ENCODE measurements around the gene APOA5. TPM values are rescaled to one million over a fixed set of nuclear protein-coding genes. Genes with fewer than 3 reads are reported as not detected.

Gene APOA5, protein sequence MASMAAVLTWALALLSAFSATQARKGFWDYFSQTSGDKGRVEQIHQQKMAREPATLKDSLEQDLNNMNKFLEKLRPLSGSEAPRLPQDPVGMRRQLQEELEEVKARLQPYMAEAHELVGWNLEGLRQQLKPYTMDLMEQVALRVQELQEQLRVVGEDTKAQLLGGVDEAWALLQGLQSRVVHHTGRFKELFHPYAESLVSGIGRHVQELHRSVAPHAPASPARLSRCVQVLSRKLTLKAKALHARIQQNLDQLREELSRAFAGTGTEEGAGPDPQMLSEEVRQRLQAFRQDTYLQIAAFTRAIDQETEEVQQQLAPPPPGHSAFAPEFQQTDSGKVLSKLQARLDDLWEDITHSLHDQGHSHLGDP
- not detected for total RNA-seq (ENCODE audit: unreplicated experiment)
- long read RNA-seq, result 0 reads

DNA sequence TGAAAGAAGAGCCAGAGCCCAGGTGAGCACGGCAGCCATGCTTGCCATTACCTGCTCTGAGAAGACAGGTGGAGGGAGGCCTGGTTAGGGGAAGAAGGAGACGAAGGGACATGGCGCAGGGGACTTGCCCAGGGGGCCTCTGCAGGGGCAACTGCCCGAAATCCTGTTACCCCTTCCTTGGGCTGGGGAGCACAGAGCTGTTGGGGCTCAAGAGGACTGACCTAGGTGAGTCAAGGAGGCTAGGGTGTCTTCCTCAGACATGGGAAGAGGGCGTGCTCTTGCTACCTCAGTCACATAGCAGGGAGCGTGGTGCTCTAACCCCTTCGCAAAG, at the start of gene APOA5:
Gene APOA5 (minus strand): TSS at position 67 of the 331 bp plus-strand sequence. CDS start 19 bp downstream, at position 48.
- peaks cover 11% of the 10 kb centered on the region for H3K4me1 Mint-ChIP-seq (ENCODE audit: unreplicated experiment)
- TF ChIP-seq CTCF (IDR thresholded peaks at IDR 0.05; ENCODE audit: unreplicated experiment), result no peak
- no peaks in the 10 kb centered on the region for H3K9me3 Mint-ChIP-seq (ENCODE audit: unreplicated experiment)
- no peak within 1 kb of the TSS for H3K4me3 Mint-ChIP-seq (ENCODE audit: unreplicated experiment)
- no peak within 1 kb of the TSS for H3K27ac Mint-ChIP-seq (ENCODE audit: unreplicated experiment)
- no peaks in the 10 kb centered on the region for H3K36me3 Mint-ChIP-seq (ENCODE audit: low read depth, unreplicated experiment)
- peaks cover 8% of the 10 kb centered on the region for H3K27me3 Mint-ChIP-seq (ENCODE audit: unreplicated experiment)
- no peak for DNase-seq (ENCODE audit: low spot score)

DNA sequence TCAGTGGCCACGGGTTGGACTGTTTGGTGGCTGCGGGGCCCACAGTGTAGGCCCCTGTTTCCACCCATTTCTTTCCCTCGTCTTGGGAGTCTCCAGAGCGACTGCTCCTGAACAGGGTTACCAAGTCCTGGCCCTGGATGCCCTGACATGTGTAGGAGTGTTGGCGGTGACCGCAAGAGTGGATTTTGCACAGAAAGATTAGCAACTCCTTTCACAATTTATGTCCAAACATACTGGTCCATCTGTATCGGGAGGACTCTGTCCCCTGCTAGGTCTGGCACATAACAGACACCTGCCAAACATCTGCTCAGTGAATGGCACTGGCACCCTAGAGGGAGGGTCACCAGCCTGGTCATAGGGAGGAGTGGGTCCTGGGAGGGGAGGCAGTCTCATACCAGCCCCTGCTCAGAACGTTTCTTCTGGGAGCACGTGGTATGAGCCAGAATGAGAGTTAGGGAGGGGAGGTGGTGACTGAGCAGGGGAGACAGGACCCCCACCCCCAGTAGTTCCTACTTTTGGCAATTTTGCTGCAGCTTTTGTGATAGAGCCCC, 49.1 kb upstream of the APOA5 start:
- Mint-ChIP-seq H3K9me3 (ENCODE audit: unreplicated experiment) (no peaks in the 10 kb centered on the region), H3K27ac (ENCODE audit: unreplicated experiment) (no peak overlapping the region), H3K27me3 (ENCODE audit: unreplicated experiment) (peaks cover 2% of the 10 kb centered on the region), H3K4me1 (ENCODE audit: unreplicated experiment) (peaks cover 16% of the 10 kb centered on the region), H3K4me3 (ENCODE audit: unreplicated experiment) (no peak overlapping the region), H3K36me3 (ENCODE audit: low read depth, unreplicated experiment) (peaks cover 1% of the 10 kb centered on the region)
- no peak for TF ChIP-seq CTCF (IDR thresholded peaks at IDR 0.05; ENCODE audit: unreplicated experiment)
- no peak for DNase-seq (ENCODE audit: low spot score)

DNA sequence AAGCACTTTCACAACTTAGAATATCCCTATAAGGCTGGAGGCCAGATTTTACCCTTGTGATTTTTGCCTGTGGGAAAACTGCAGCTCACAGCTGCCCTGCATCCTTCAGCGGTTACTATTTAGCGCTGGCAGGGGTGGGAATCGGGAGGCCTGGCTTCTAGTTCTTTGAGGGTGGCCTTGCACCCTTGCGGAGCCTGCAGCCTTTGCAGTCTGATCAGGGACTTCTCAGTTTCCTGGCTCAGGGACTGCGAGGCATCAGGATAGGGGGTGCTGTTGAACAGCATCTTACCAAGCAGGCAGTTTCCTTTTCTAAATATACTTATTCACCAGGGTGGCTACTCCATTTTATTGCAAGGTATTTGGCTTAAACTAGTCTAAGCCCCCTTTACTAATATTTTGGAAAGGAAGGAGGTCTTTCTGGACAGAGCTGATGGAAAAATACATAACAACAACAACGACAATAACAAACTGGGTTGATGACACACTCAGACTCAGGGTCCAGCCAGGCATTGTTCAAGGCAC, 48.6 kb upstream of the APOA5 start:
- no peak overlapping the region for H3K27ac Mint-ChIP-seq (ENCODE audit: unreplicated experiment)
- H3K27me3 Mint-ChIP-seq (ENCODE audit: unreplicated experiment), result peaks cover 2% of the 10 kb centered on the region
- H3K4me1 Mint-ChIP-seq (ENCODE audit: unreplicated experiment), result peaks cover 16% of the 10 kb centered on the region
- H3K36me3 Mint-ChIP-seq (ENCODE audit: low read depth, unreplicated experiment), result no peaks in the 10 kb centered on the region
- DNase-seq (ENCODE audit: low spot score), result no peak
- no peak overlapping the region for H3K4me3 Mint-ChIP-seq (ENCODE audit: unreplicated experiment)
- no peak for TF ChIP-seq CTCF (IDR thresholded peaks at IDR 0.05; ENCODE audit: unreplicated experiment)
- no peaks in the 10 kb centered on the region for H3K9me3 Mint-ChIP-seq (ENCODE audit: unreplicated experiment)

DNA sequence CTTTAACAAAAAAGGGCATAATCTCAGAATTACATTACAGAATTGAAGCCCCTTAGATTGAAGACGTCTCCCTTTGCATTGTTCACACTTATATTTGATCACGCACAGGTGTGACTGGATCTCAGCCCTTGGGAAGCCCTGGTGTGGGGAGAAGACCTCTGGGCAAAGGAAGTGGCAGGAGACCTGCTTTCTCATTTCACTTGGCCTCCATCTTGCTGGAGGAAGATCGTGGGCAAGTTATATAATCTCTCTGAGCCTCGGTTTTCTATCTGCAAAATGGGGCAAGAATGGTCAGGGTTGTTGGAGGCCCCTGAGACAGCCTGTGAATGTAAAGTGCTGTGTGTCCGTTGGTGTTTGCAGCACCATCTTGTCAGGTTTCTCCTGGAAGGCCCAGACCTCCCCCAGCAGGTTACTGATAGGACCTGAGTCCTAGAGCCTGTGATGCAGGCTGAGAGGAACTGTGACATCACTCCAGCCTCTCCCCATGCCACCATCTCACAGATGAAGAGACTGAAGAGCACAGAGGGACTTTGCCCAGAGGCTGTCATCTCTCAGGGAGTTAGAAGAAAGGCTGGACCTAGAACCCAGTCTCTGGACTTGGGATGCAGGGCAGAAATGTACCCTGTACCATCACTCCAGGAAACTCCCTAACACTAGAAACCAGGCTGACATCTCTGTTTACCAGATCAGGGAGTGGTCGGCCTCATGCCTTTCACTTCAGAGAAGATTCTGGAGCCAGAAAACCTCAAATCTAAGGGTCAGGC, 46.8 kb upstream of the APOA5 start:
- no peak for DNase-seq (ENCODE audit: low spot score)
- TF ChIP-seq CTCF (IDR thresholded peaks at IDR 0.05; ENCODE audit: unreplicated experiment), result no peak
- Mint-ChIP-seq H3K4me3 (ENCODE audit: unreplicated experiment) (no peak overlapping the region), H3K36me3 (ENCODE audit: low read depth, unreplicated experiment) (no peaks in the 10 kb centered on the region), H3K27me3 (ENCODE audit: unreplicated experiment) (peaks cover 2% of the 10 kb centered on the region), H3K9me3 (ENCODE audit: unreplicated experiment) (no peaks in the 10 kb centered on the region), H3K4me1 (ENCODE audit: unreplicated experiment) (peaks cover 17% of the 10 kb centered on the region), H3K27ac (ENCODE audit: unreplicated experiment) (no peak overlapping the region)

Measured in endothelial cell (in vitro differentiated cells).